HL-60 (cell line): ENCODE data around the gene GSTT2B.
A peak's percentile ranks its signal among the peaks of the same experiment; 100 is the strongest.
"Not testable (repeated sequence)": the region's sequence is repeated elsewhere in the genome, so short reads cannot be mapped to it uniquely, and the experiment has no call there.

Experiments
- DNase-seq, 2 experiments: peaks; one replicate each; pipeline ENCODE4 v3.0.0-alpha.2; 2010 to 2020; ENCODE audit warnings: low read depth in 1 of 2, low spot score in 1 of 2
- H3K27ac ChIP-seq: fragments of 250-450 bp; sonication (Bioruptor Pico); replicated peaks from 2 replicates; pipeline ENCODE4 v1.5.1; 2020; ENCODE audit warnings: mild to moderate bottlenecking, moderate library complexity
- H3K27me3 ChIP-seq: fragments of 250-450 bp; sonication (Bioruptor Pico); 2 replicates; pipeline ENCODE4 v1.5.1; 2021; ENCODE audit warnings: mild to moderate bottlenecking, moderate library complexity; ENCODE audit not compliant: insufficient read depth, poor library complexity, severe bottlenecking
- H3K4me3 ChIP-seq: replicated peaks from 2 replicates; pipeline ENCODE4 v1.5.1; 2011; ENCODE audit warnings: mild to moderate bottlenecking, control low read depth, low read length; ENCODE audit not compliant: insufficient read depth
- GABPA ChIP-seq: IDR thresholded peaks from 2 replicates; pipeline ENCODE4 v1.6.1; 2012; ENCODE audit warnings: low read depth
- POLR2AphosphoS5 ChIP-seq: IDR thresholded peaks from 2 replicates; pipeline ENCODE4 v1.6.1; 2012; ENCODE audit warnings: low read depth
- REST ChIP-seq: IDR thresholded peaks from 2 replicates; pipeline ENCODE4 v1.6.1; 2012; ENCODE audit warnings: low read depth; ENCODE audit not compliant: insufficient replicate concordance

The GSTT2B gene

GRCh38 chr22:23974836-23975352 lies 13.9 kb upstream of the GSTT2B start:
- H3K4me3 ChIP-seq, DNase-seq, H3K27ac ChIP-seq, H3K27me3 ChIP-seq: not testable (repeated sequence)

- not testable (repeated sequence) for H3K4me3 ChIP-seq, H3K27ac ChIP-seq, H3K27me3 ChIP-seq, DNase-seq
Measured at GRCh38 chr22:23974345-23974744, 13.3 kb upstream of the GSTT2B start, which contains the start of gene DDT. TSS of gene DDT (minus strand) at chr22:23974441. CDS start at chr22:23974414, 27 bp downstream.

GRCh38 chr22:23971927-23972326 lies 10.9 kb upstream of the GSTT2B start:
- not testable (repeated sequence) for DNase-seq, H3K4me3 ChIP-seq, H3K27me3 ChIP-seq, H3K27ac ChIP-seq

GRCh38 chr22:23970816-23971486 lies 10.0 kb upstream of the GSTT2B start:
- Histone ChIP-seq H3K27me3 (no peaks in the 10 kb centered on the region), H3K4me3 (no peak overlapping the region), H3K27ac (no peak overlapping the region)
- no peak for DNase-seq
- no peak for TF ChIP-seq REST
- peak; percentile 56 for TF ChIP-seq POLR2AphosphoS5

- no peak for TF ChIP-seq GABPA
- no peak for TF ChIP-seq REST
- Histone ChIP-seq H3K27me3 (no peaks in the 10 kb centered on the region), H3K27ac (no peak overlapping the region), H3K4me3 (no peak overlapping the region)
- DNase-seq = peak in 1 of 2 experiments; percentile 34
Measured at GRCh38 chr22:23970201-23970641, 9.2 kb upstream of the GSTT2B start.

- DNase-seq = no peak
- Histone ChIP-seq H3K27me3 (no peaks in the 10 kb centered on the region), H3K4me3 (no peak overlapping the region), H3K27ac (no peak overlapping the region)
- TF ChIP-seq POLR2AphosphoS5 (0 out of 2 replicates have a peak, but pooled peaks have one; percentile 1), GABPA (no peak)
Measured at GRCh38 chr22:23969071-23969470, 8.1 kb upstream of the GSTT2B start.

DNA sequence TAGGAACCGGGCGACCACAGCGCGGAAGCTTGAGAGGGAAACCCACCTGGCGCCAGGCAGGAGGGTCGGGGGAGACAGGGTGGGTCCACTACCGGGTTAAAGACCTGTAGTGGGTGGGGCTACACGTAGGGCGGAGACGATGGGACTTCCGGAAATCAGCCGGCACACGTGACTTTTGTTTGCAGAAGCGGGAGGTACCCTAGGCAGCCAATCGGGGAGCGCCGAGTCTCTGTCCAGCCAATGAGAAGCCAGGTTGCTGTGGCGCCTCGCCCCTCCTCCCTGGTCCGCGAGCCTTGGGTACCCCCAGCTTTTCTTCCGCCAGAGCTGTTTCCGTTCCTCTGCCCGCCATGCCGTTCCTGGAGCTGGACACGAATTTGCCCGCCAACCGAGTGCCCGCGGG lies 5.6 kb upstream of the GSTT2B start, which contains the start of gene DDTL:
DDTL (plus strand) TSS at position 321 of the 400 bp plus-strand sequence; CDS start at position 348, 27 bp downstream.
- H3K27ac ChIP-seq, H3K4me3 ChIP-seq, DNase-seq, H3K27me3 ChIP-seq: not testable (repeated sequence)

- H3K4me3 ChIP-seq, DNase-seq, H3K27me3 ChIP-seq, H3K27ac ChIP-seq: not testable (repeated sequence)
Measured at GRCh38 chr22:23966094-23966493, 5.1 kb upstream of the GSTT2B start.
